PFSK-1 (cell line): Measurements from ENCODE around the gene RPL15.

Source experiments
- FOXP2 ChIP-seq: optimal IDR thresholded peaks from 2 replicates; pipeline ENCODE3; 2011; ENCODE audit warnings: borderline replicate concordance, control low read depth, inconsistent platforms; ENCODE audit not compliant: insufficient read depth; ENCODE audit errors: extremely low read length, extremely low read depth
- POLR2AphosphoS5 ChIP-seq: IDR thresholded peaks from 2 replicates; pipeline ENCODE4 v1.6.1; 2012; ENCODE audit warnings: low read depth, mild to moderate bottlenecking, control low read depth, low read length, moderate library complexity
- REST ChIP-seq, 2 experiments: IDR thresholded peaks; 2 replicates each; pipeline versions ENCODE4 v1.6.1 to v1.8.0; 2011 to 2012; ENCODE audit warnings: low read depth in 2 of 2, low read length in 2 of 2, control low read depth in 1 of 2, inconsistent platforms in 1 of 2, mild to moderate bottlenecking in 1 of 2, moderate library complexity in 1 of 2; ENCODE audit not compliant: insufficient read depth in 1 of 2
- SIN3A ChIP-seq: IDR thresholded peaks from 2 replicates; pipeline ENCODE4 v1.6.1; 2012; ENCODE audit warnings: mild to moderate bottlenecking, low read length, moderate library complexity, borderline replicate concordance; ENCODE audit not compliant: insufficient read depth
- TAF1 ChIP-seq: IDR thresholded peaks from 2 replicates; pipeline ENCODE4 v1.6.1; 2012; ENCODE audit warnings: low read length, control low read depth, borderline replicate concordance; ENCODE audit not compliant: insufficient read depth

The RPL15 gene

GRCh38 chr3:23889950-23890349, 27.0 kb upstream of the RPL15 start:
- TF ChIP-seq REST (IDR thresholded peaks at IDR 0.05; ENCODE audit: insufficient read depth in 1 of 2, low read depth in 2 of 2, low read length in 2 of 2): no peak
- TF ChIP-seq SIN3A: no peak
- no peak for TF ChIP-seq FOXP2
- TF ChIP-seq POLR2AphosphoS5: no peak
- no peak for TF ChIP-seq TAF1

GRCh38 chr3:23894254-23895061, 22.5 kb upstream of the RPL15 start:
- TF ChIP-seq POLR2AphosphoS5 (no peak), REST (IDR thresholded peaks at IDR 0.05; ENCODE audit: insufficient read depth in 1 of 2, low read depth in 2 of 2, low read length in 2 of 2) (no peak), FOXP2 (no peak), TAF1 (no peak), SIN3A (no peak)

DNA sequence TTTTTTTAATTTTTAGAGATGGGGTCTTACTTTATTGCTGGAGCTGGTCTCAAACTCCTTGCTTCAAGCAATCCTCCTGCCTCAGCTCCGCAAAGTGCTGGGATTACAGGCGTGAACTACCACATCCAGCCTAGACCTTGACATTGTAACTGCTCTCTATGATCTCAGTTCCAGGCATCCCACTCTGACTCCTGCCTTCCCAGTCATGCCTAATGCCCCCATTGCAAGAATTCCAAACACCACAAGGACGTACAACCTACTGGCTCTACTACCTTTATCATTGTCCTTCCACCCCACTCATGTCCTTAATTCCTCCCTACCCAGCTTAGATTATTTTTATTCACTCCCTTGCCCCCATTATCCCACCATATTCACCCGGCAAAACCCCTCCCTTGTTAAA, 21.8 kb upstream of the RPL15 start:
- TF ChIP-seq REST (IDR thresholded peaks at IDR 0.05; ENCODE audit: insufficient read depth in 1 of 2, low read depth in 2 of 2, low read length in 2 of 2) (no peak), FOXP2 (no peak), POLR2AphosphoS5 (no peak), SIN3A (no peak), TAF1 (no peak)

DNA sequence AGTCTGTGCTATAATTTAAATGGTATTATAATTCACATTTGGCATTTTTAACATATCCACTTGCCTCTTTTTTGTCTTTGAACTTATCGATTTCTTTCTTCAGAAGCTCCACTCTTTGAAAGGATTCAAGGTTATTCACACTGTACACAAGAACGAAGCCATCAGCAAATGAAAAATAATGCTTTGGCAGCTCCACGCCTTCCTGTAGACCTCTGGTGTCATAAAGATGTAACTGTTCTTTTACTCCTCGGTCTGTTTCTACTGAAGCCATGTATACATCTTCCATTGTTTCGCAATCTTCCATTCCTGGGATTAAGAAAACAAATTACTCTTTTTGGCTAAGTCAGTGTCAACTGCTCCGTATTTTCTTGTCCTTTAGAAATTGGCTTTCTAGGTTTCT, 16.2 kb upstream of the RPL15 start:
- no peak for TF ChIP-seq POLR2AphosphoS5

DNA sequence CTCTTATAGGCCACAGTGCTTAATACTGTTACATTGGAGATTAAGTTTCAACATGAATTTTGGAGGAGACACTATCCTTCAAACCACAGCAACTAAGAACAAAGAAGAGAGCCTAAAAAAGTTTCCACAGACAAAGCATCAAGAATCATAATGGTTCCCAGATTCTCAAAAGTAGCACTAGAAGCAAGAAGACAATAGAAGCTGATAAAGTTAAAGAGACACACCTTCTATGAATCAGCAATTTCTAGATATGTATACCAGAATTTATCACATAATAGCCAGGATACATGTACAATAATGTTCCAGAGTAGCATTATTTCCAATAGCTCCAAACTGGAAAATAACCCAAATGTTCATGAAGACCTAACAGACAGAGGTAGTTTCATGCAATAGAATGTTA, 12.4 kb upstream of the RPL15 start:
- TF ChIP-seq TAF1: no peak
- no peak for TF ChIP-seq FOXP2
- TF ChIP-seq SIN3A: no peak
- TF ChIP-seq REST (IDR thresholded peaks at IDR 0.05; ENCODE audit: insufficient read depth in 1 of 2, low read depth in 2 of 2, low read length in 2 of 2): no peak
- no peak for TF ChIP-seq POLR2AphosphoS5
